Heart right ventricle (tissue), 16 donors: ENCODE measurements around the gene NR5A2. TPM values are rescaled to one million over a fixed set of nuclear protein-coding genes. Genes with fewer than 3 reads are reported as not detected.

Experiments used
- ATAC-seq, 8 donors: fragments of 200-7000 bp; cut with Tn5 transposase; one replicate each; pipeline ENCODE4 v1.9.1; 2020; ENCODE audit warnings: mild to moderate bottlenecking in 8 of 8, moderate library complexity in 8 of 8, moderate number of reproducible peaks in 1 of 8
- DNase-seq, 2 donors: peaks; one replicate each; pipeline ENCODE4 v3.0.0-alpha.2; 2020
- H3K27ac ChIP-seq, 10 donors: fragments of 200-600 bp; sonication (generic) in 2 of 10; one replicate each; pipeline versions ENCODE4 v1.5.0 to v1.8.0; 2020 to 2022; ENCODE audit warnings: mild to moderate bottlenecking in 3 of 10
- H3K27me3 ChIP-seq, 7 donors: fragments of 200-600 bp; one replicate each; pipeline ENCODE4 v1.8.0; 2021 to 2022; ENCODE audit warnings: mild to moderate bottlenecking in 2 of 7
- H3K36me3 ChIP-seq, 9 donors: fragments of 200-600 bp; sonication (generic) in 1 of 9; one replicate each; pipeline versions ENCODE4 v1.5.0 to v1.8.0; 2020 to 2022; ENCODE audit warnings: mild to moderate bottlenecking in 2 of 9
- H3K4me1 ChIP-seq, 9 donors: fragments of 200-600 bp; sonication (generic) in 1 of 9; one replicate each; pipeline versions ENCODE4 v1.5.0 to v1.8.0; 2020 to 2022; ENCODE audit warnings: mild to moderate bottlenecking in 4 of 9
- H3K4me3 ChIP-seq, 10 donors: fragments of 200-600 bp; sonication (generic) in 2 of 10; one replicate each; pipeline versions ENCODE4 v1.5.0 to v1.8.0; 2020 to 2022; ENCODE audit warnings: mild to moderate bottlenecking in 7 of 10, moderate library complexity in 2 of 10
- H3K9me3 ChIP-seq, 11 donors: fragments of 200-600 bp in 10 of 11; sonication (generic) in 2 of 11; one replicate each; pipeline versions ENCODE4 v1.5.0 to v1.8.0; 2013 to 2022; ENCODE audit warnings: mild to moderate bottlenecking in 2 of 11, control low read depth in 1 of 11, moderate library complexity in 1 of 11
- CTCF ChIP-seq, 9 donors: fragments of 200-600 bp; sonication (generic) in 2 of 9; IDR thresholded peaks; one replicate each; pipeline versions ENCODE4 v1.5.0 to v1.8.0; 2021 to 2022; ENCODE audit warnings: antibody characterized with exemption in 9 of 9, mild to moderate bottlenecking in 5 of 9, moderate library complexity in 1 of 9
- WGBS, 2 donors: extraction: QIAGEN DNeasy Blood & Tissue Kit; methylation state at CpG; one replicate each; pipeline ENCODE4 v1.1.7; 2013; ENCODE audit warnings: inconsistent platforms in 1 of 2; 5-methylcytosine and 5-hydroxymethylcytosine counted together
- intact Hi-C, 10 donors: fragments of 100-400 bp; cut with DNase I; formaldehyde crosslinking; loops; one replicate each; pipeline versions ENCODE4 v1.11.1 to v1.14.2; 2022
- polyA plus RNA-seq, 2 donors: library from polyadenylated mRNA; stranded (reverse); fragments of 200-250 nt; gene quantifications; one replicate each; pipeline ENCODE4 v1.2.3, GENCODE V29; 2013
- total RNA-seq, 10 donors: library from RNA; stranded (reverse); fragmentation: NEBNext Ultra II Directional in 3 of 10; extraction: Animal tissue kit (Norgen Biotek cat#: 25700) in 3 of 10; gene quantifications; one replicate each; pipeline versions ENCODE4 v1.2.1 to v1.2.4, GENCODE V29; 2021 to 2023
- donor health status: Arrhythmogenic right ventricular cardiomyopathy.
- donor health status: ischemic (EF 13 %, LVEDD 7.1; RV severe dilation, severe dysfunction).
- donor health status: healthy with polysubstance abuse.
- donor health status: DM: no; HTN: yes; CAD: no.
- donor health status: DM: no; HTN: no; CAD: no.
- donor health status: ischemic (EF 25% LVEDD 6.9; RV normal size, moderate dysfunction).
- donor health status: ischemic (EF 25% LVEDD 5.7; RV mildly dilated, moderate dysfunction).
- donor health status: healthy.
- donor health status: DM: yes; HTN: yes; CAD: no.
- donor health status: Ischemic cardiomyopathy.
- donor health status: ischemic (EF 35%, LVEDD 5.7; RV mildly dilated, moderate dysfunction).
- donor health status: nonischemic (EF 11% LVEDD 7.7; RV severe dilation, severe dysfunction).
- donor health status: DM: yes; HTN: yes; CAD: no.
- donor health status: PGD.
- donor health status: ischemic (EF 29% LVEDD 5.4; RV normal size, mild dysfunction).
- donor health status: nonischemic (EF 23%, LVEDD 6.1; RV moderate dilation, normal function).

NR5A2 gene
- total and polyA plus RNA-seq, 12 donors: 0.52 to 1.9 (median 1.3) TPM

GRCh38 chr1:200213921-200214320 lies 186.4 kb downstream of the NR5A2 start:
- WGBS, 2 donors: 91 to 98% methylated on average over 15 of the region's 15 CpGs
- intact Hi-C loops: no loop called here
- no peak for TF ChIP-seq CTCF (IDR thresholded peaks at IDR 0.05)

GRCh38 chr1:200215350-200215749 lies 187.8 kb downstream of the NR5A2 start:
- WGBS, 2 donors: 80 to 83% methylated on average over 2 of the region's 2 CpGs
- H3K36me3 ChIP-seq: no peaks in the 10 kb centered on the region
- ATAC-seq (no peak), DNase-seq (no peak)
- intact Hi-C loops: no loop called here
- no peaks in the 10 kb centered on the region for H3K27me3 ChIP-seq
- peaks cover 0 to 6% (median 0%) of the 10 kb centered on the region in 11 donors for H3K9me3 ChIP-seq
- no peaks in the 10 kb centered on the region for H3K4me1 ChIP-seq
- TF ChIP-seq CTCF (IDR thresholded peaks at IDR 0.05): no peak
- no peak overlapping the region for H3K4me3 ChIP-seq
- H3K27ac ChIP-seq: no peak overlapping the region

More at GRCh38 chr1:200213921-200214320, 186.4 kb downstream of the NR5A2 start:
- H3K4me3 ChIP-seq: no peak overlapping the region
- no peaks in the 10 kb centered on the region for H3K36me3 ChIP-seq
- H3K27me3 ChIP-seq: no peaks in the 10 kb centered on the region
- peaks cover 0 to 6% (median 0%) of the 10 kb centered on the region in 11 donors for H3K9me3 ChIP-seq
- H3K27ac ChIP-seq: no peak overlapping the region
- H3K4me1 ChIP-seq: no peaks in the 10 kb centered on the region
- DNase-seq: no peak
- no peak for ATAC-seq

- intact Hi-C loops: no loop called here
Observed at GRCh38 chr1:200217703-200218102, 190.2 kb downstream of the NR5A2 start.

GRCh38 chr1:200221614-200222282 lies 194.2 kb downstream of the NR5A2 start:
- Histone ChIP-seq H3K36me3 (no peaks in the 10 kb centered on the region), H3K4me3 (no peak overlapping the region), H3K4me1 (peaks cover 0 to 8% (median 0%) of the 10 kb centered on the region in 9 donors), H3K27me3 (peaks cover 0 to 17% (median 6%) of the 10 kb centered on the region in 7 donors), H3K9me3 (no peaks in the 10 kb centered on the region), H3K27ac (no peak overlapping the region)
- no peak for DNase-seq
- intact Hi-C loops: no loop called here
- WGBS, 2 donors: 82 to 90% methylated on average over 4 of the region's 4 CpGs
- no peak for ATAC-seq
- no peak for TF ChIP-seq CTCF (IDR thresholded peaks at IDR 0.05)

More at GRCh38 chr1:200217703-200218102, 190.2 kb downstream of the NR5A2 start:
- DNase-seq: no peak
- 92% methylated on average over 5 of the region's 5 CpGs for WGBS, 2 donors
- ATAC-seq: no peak
- TF ChIP-seq CTCF (IDR thresholded peaks at IDR 0.05): no peak
- no peaks in the 10 kb centered on the region for H3K27me3 ChIP-seq
- H3K4me3 ChIP-seq: no peak overlapping the region
- no peaks in the 10 kb centered on the region for H3K36me3 ChIP-seq
- no peak overlapping the region for H3K27ac ChIP-seq
- H3K4me1 ChIP-seq: no peaks in the 10 kb centered on the region
- H3K9me3 ChIP-seq: peaks cover 0 to 6% (median 0%) of the 10 kb centered on the region in 11 donors
